Endodermal cell (in vitro differentiated cells): ENCODE results near the gene TPRG1L. TPM values are rescaled to one million over a fixed set of nuclear protein-coding genes. Genes with fewer than 3 reads are reported as not detected.

Experiments
- DNase-seq: peaks from one replicate; pipeline ENCODE4 v3.0.0-alpha.2; 2017
- H3K27ac ChIP-seq: 2 replicates; pipeline ENCODE4 v1.5.1; 2013; ENCODE audit warnings: mild to moderate bottlenecking, low read depth, low read length, moderate library complexity
- H3K27me3 ChIP-seq: 2 replicates; pipeline ENCODE4 v1.6.1; 2013; ENCODE audit warnings: mild to moderate bottlenecking, low read length, moderate library complexity; ENCODE audit not compliant: insufficient read depth, control insufficient read depth, poor library complexity, severe bottlenecking
- H3K36me3 ChIP-seq: 2 replicates; pipeline ENCODE4 v1.7.0; 2013; ENCODE audit warnings: mild to moderate bottlenecking, low read length, moderate library complexity; ENCODE audit not compliant: control insufficient read depth, insufficient read depth
- H3K4me1 ChIP-seq: one replicate; pipeline ENCODE4 v1.7.0; 2013; ENCODE audit warnings: low read length; ENCODE audit not compliant: control insufficient read depth, insufficient read depth
- H3K4me3 ChIP-seq: 2 replicates; pipeline ENCODE4 v1.5.1; 2013; ENCODE audit warnings: mild to moderate bottlenecking, low read length, moderate library complexity
- H3K9ac ChIP-seq: 2 replicates; pipeline ENCODE4 v1.6.1; 2013; ENCODE audit warnings: mild to moderate bottlenecking, low read length, moderate library complexity; ENCODE audit not compliant: poor library complexity, severe bottlenecking; ENCODE audit errors: extremely low read depth
- H3K9me3 ChIP-seq: 2 replicates; pipeline ENCODE4 v1.6.1; 2013; ENCODE audit warnings: mild to moderate bottlenecking, low read length, moderate library complexity; ENCODE audit not compliant: control insufficient read depth
- H3K27ac Mint-ChIP-seq: 2 replicates; pipeline ENCODE4 v1.8.0; 2020; ENCODE audit warnings: mixed read lengths
- H3K27me3 Mint-ChIP-seq: 2 replicates; pipeline ENCODE4 v1.8.0; 2021; ENCODE audit warnings: mild to moderate bottlenecking, mixed read lengths; ENCODE audit not compliant: insufficient read depth
- H3K36me3 Mint-ChIP-seq: 2 replicates; pipeline ENCODE4 v1.8.0; 2020; ENCODE audit warnings: low read depth, mixed read lengths
- H3K4me1 Mint-ChIP-seq: 2 replicates; pipeline ENCODE4 v1.8.0; 2020; ENCODE audit warnings: mixed read lengths
- H3K4me3 Mint-ChIP-seq: 2 replicates; pipeline ENCODE4 v1.8.0; 2020; ENCODE audit warnings: mild to moderate bottlenecking, moderate library complexity, mixed read lengths
- H3K9me3 Mint-ChIP-seq: 2 replicates; pipeline ENCODE4 v1.8.0; 2020; ENCODE audit warnings: mild to moderate bottlenecking, mixed read lengths
- CTCF ChIP-seq: fragments of 200-600 bp; sonication (generic); conservative IDR thresholded peaks from 2 replicates; pipeline ENCODE4 v1.5.0; 2021; ENCODE audit warnings: antibody characterized with exemption, mild to moderate bottlenecking
- WGBS, 2 experiments: methylation state at CpG; one replicate each; pipeline versions ENCODE4 v1.1.5 to v1.1.7; 2013; ENCODE audit warnings: missing lambda C conversion rate in 2 of 2, mixed read lengths in 1 of 2; ENCODE audit not compliant: insufficient coverage in 1 of 2, insufficient read length in 1 of 2; 5-methylcytosine and 5-hydroxymethylcytosine counted together
- total RNA-seq, 2 donors: library from RNA; stranded (reverse); fragmentation: NEBNext Ultra II Directional in 1 of 2; extraction: Animal tissue kit (Norgen Biotek cat#: 25700) in 1 of 2; gene quantifications; 2 replicates in 1 of 2; 3 replicates in 1 of 2; pipeline ENCODE4 v1.2.1, GENCODE V29; 2021

TPRG1L gene
- total RNA-seq, 2 donors from 2014 or later: 50.4 to 56.4 TPM

DNA sequence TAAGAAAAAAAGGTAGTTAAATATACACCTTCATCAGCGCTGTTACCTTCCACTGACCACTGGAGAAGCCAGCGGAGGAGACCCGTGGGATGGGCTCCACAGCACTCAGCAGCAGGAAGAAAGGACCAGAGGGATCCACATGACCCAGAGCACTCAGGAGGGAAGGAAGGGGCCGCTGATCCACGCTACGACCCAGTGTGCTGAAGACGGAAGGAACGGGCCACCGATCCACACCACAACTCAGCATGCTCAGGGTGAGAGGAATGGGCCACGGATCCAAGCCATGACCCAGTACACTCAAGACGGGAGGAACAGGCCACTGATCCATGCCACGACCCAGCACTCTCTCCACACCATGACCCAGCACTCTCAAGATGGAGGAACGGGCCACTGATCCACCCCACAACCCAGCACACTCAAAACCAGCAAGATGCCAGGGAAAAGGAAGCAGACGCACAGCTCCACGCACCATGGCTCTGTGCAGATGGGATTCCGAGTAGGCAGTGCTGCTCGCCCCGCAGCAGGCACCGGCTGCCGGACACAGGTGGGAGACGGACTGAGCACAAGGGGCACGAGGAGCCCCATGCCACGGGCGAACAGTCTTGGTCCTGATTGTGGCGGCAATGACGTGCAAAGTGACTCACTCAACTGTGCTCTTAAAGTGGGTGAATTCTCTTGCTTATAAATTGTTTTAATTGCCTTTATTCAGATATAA is 16.4 kb downstream of the TPRG1L start:
- DNase-seq: no peak
- Mint-ChIP-seq H3K36me3 (peaks cover 44% of the 10 kb centered on the region), H3K27me3 (no peaks in the 10 kb centered on the region), H3K9me3 (no peaks in the 10 kb centered on the region), H3K4me3 (no peak overlapping the region), H3K27ac (no peak overlapping the region), H3K4me1 (no peaks in the 10 kb centered on the region)
- H3K9ac ChIP-seq: no peak overlapping the region
- peaks cover 30% of the 10 kb centered on the region for H3K36me3 ChIP-seq
- H3K27ac ChIP-seq: no peak overlapping the region
- no peak for TF ChIP-seq CTCF
- H3K4me3 ChIP-seq: no peak overlapping the region
- H3K9me3 ChIP-seq: no peaks in the 10 kb centered on the region
- H3K4me1 ChIP-seq: no peaks in the 10 kb centered on the region
- WGBS, 2 experiments: 94 to 95% methylated on average over 17 to 26 of the region's 26 CpGs
- H3K27me3 ChIP-seq: no peaks in the 10 kb centered on the region

DNA sequence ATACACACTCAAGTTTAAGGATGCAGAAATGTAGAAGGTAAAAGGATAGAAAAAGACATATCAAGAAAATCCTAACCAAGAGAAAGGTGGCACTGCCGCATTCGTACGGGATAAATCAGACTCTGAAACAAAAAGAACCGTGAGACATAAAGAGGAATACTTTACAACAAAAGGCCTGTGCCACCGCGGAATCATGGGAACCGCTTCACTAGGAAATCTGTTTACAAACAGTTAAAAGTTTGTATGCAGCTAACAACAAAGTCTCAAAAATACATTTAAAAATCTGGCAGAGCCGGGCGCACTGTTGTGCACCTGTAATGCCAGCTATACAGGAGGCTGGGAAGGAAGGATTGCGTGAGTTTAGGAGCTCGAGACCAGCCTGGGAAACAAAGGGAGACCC is 17.0 kb downstream of the TPRG1L start:
- Histone ChIP-seq H3K27ac (no peak overlapping the region), H3K27me3 (no peaks in the 10 kb centered on the region), H3K4me3 (no peak overlapping the region), H3K9me3 (no peaks in the 10 kb centered on the region), H3K9ac (no peak overlapping the region), H3K4me1 (no peaks in the 10 kb centered on the region), H3K36me3 (peaks cover 31% of the 10 kb centered on the region)
- Mint-ChIP-seq H3K36me3 (peaks cover 38% of the 10 kb centered on the region), H3K4me3 (no peak overlapping the region), H3K4me1 (no peaks in the 10 kb centered on the region), H3K9me3 (no peaks in the 10 kb centered on the region), H3K27ac (no peak overlapping the region), H3K27me3 (no peaks in the 10 kb centered on the region)
- 96 to 98% methylated on average over 8 to 11 of the region's 11 CpGs for WGBS, 2 experiments
- TF ChIP-seq CTCF: no peak
- no peak for DNase-seq

DNA sequence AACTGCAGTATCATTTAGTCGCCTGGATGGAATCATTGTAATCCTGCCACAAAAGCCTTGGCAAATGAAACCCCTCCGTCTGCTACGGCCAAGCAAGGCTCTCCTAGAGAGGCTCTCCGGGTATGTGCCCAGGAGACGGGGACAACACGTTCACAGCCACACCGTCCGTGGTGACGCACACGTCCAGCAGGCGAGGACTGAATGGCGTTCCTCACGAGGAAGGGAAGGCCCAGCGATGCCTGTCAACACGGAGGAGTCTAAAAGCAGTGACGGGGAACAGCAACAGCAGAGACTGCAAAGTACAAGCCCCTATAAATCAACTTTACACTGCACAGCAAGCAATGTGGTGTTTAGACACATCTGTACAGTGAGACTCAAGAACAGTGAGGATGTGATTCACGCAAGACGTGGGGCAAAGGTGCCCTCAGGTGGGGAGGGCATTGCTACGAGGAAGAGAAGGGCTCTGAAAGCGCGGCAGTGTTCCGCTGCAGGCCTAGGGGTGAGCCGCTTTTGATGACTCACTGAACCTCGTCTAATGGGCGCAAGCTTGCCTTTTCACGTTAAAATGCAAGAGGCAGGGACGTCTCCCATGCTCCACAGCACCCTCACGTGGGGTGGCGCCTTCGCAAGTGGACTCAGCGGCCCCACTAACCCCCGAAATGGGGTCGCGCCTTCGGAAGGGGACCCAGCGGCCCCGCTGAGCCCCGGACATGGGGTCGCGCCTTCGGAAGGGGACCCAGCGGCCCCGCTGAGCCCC is 18.3 kb downstream of the TPRG1L start:
- peaks cover 32% of the 10 kb centered on the region for H3K36me3 ChIP-seq
- no peak overlapping the region for H3K4me3 ChIP-seq
- no peak for DNase-seq
- Mint-ChIP-seq H3K9me3 (no peaks in the 10 kb centered on the region), H3K27me3 (no peaks in the 10 kb centered on the region), H3K4me3 (no peak overlapping the region), H3K27ac (no peak overlapping the region), H3K4me1 (no peaks in the 10 kb centered on the region), H3K36me3 (peaks cover 37% of the 10 kb centered on the region)
- H3K27ac ChIP-seq: no peak overlapping the region
- H3K9me3 ChIP-seq: no peaks in the 10 kb centered on the region
- TF ChIP-seq CTCF: no peak
- WGBS, 2 experiments: 93 to 96% methylated on average over 31 to 35 of the region's 43 CpGs
- H3K9ac ChIP-seq: no peak overlapping the region
- no peaks in the 10 kb centered on the region for H3K27me3 ChIP-seq
- no peaks in the 10 kb centered on the region for H3K4me1 ChIP-seq
